ENCODE measurements around the gene TTC9C. TPM values are rescaled to one million over a fixed set of nuclear protein-coding genes. Genes with fewer than 3 reads are reported as not detected.
A peak's percentile ranks its signal among the peaks of the same experiment; 100 is the strongest.
"Not testable (repeated sequence)": the region's sequence is repeated elsewhere in the genome, so short reads cannot be mapped to it uniquely, and the experiment has no call there.

Gene TTC9C
- total RNA-seq, 1 donor from 2014 or later, result 12.9 TPM

DNA sequence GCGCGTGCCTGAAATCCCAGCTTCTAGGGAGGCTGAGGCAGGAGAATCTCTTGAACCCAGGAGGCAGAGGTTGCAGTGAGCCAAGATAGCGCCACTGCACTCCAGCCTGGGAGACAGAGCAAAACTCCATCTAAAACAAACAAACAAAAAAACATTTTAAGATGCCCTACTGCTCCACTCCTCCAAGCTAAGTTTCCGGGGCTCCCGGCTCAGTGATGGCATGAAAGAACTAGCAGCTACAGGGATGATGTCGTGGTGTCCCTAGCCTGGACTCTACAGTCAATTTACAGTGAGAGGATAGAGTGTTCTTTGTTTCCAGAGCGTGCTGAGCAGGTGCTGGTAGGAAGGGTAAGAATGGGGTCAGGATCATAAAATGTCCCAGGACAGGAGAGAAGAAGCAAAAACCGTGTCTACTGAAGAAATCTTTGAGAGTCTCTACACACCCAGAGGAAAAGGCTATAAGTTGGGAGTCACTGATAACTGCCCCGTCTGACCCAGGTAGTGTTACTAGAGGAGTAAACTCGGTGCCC, 26.9 kb downstream of the TTC9C start:
- no peak overlapping the region for H3K4me3 ChIP-seq
- intact Hi-C loops (cut with micrococcal nuclease), result no loop called here
- no peak overlapping the region for H3K27ac ChIP-seq (replicated peaks)
- H3K4me1 ChIP-seq, result peaks cover 39% of the 10 kb centered on the region
- H3K27me3 ChIP-seq (ENCODE audit: low read depth), result no peaks in the 10 kb centered on the region
- H3K36me3 ChIP-seq, result peaks cover 14% of the 10 kb centered on the region
- DNase-seq, result no peak
- TF ChIP-seq, protein P1, sequence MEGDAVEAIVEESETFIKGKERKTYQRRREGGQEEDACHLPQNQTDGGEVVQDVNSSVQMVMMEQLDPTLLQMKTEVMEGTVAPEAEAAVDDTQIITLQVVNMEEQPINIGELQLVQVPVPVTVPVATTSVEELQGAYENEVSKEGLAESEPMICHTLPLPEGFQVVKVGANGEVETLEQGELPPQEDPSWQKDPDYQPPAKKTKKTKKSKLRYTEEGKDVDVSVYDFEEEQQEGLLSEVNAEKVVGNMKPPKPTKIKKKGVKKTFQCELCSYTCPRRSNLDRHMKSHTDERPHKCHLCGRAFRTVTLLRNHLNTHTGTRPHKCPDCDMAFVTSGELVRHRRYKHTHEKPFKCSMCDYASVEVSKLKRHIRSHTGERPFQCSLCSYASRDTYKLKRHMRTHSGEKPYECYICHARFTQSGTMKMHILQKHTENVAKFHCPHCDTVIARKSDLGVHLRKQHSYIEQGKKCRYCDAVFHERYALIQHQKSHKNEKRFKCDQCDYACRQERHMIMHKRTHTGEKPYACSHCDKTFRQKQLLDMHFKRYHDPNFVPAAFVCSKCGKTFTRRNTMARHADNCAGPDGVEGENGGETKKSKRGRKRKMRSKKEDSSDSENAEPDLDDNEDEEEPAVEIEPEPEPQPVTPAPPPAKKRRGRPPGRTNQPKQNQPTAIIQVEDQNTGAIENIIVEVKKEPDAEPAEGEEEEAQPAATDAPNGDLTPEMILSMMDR (IDR thresholded peaks at IDR 0.05; ENCODE audit: borderline replicate concordance), result no peak
- H3K9me3 ChIP-seq (replicated peaks), result no peaks in the 10 kb centered on the region

DNA sequence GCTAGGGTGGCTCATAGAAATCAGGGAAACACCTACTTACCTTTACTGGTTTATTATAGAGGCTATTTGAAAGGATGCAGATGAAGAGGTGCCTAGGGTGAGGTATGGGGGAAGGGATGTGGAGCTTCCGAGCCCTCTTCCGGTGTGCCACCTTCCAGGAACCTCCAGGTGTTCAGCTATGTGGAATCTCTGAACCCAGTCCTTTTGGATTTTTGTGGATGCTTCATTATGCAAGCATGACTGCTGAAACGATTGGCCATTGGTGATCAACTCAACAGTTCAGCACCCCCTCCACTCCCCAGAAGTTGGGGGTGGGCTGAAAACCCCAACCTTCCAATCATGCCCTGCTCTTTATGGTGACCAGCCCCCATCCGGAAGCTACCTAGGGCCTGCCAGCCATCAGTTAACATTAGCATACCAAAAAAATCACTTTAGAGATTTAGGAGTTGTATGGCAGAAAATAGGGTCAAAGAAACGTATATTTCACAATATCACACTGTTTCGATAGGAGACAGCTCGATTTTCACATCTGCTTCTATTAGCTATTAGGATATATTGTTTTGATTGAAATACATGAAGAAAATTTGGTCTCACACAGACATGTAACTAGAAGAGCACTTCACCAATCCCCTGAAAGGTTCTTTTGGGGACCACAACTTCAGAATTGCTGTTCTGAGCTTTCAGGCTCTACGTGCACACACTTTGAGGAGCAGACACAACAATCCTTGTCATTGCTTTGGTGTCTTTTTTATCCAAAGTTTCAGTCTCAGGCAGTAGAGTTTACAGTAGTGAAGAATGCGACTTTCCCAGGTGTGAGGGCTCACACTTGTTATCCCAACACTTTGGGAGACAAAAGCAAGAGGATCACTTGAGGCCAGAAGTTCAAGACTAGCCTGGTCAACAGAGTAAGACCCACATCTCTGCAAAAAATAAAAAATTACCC, 29.8 kb downstream of the TTC9C start:
- no peaks in the 10 kb centered on the region for H3K27me3 ChIP-seq (ENCODE audit: low read depth)
- TF ChIP-seq, protein P1 (IDR thresholded peaks at IDR 0.05; ENCODE audit: borderline replicate concordance), result no peak
- peaks cover under 1% of the 10 kb centered on the region for H3K36me3 ChIP-seq
- no peak for DNase-seq
- H3K27ac ChIP-seq (replicated peaks), result no peak overlapping the region
- peaks cover 28% of the 10 kb centered on the region for H3K4me1 ChIP-seq
- H3K9me3 ChIP-seq (replicated peaks), result no peaks in the 10 kb centered on the region
- no peak overlapping the region for H3K4me3 ChIP-seq
- intact Hi-C loops (cut with micrococcal nuclease), result no loop called here

DNA sequence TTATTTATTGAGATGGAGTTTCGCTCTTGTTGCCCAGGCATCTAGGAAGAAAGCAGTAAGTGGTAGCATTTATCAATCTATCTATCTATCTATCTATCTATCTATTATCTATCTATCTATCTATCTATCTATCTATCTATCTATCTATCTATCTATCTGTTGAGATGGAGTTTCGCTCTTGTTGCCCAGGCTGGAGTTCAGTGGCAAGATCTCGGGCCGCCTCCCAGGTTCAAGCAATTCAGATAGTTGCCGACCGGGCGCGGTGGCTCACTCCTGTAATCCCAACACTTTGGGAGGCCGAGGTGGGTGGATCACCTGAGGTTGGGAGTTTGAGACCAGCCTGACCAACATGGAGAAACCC, 32.6 kb downstream of the TTC9C start:
- H3K36me3 ChIP-seq, result peaks cover 11% of the 10 kb centered on the region
- H3K27me3 ChIP-seq (ENCODE audit: low read depth); DNase-seq; H3K9me3 ChIP-seq (replicated peaks); intact Hi-C loops (cut with micrococcal nuclease): not testable (repeated sequence)
- H3K4me3 ChIP-seq, result peak overlapping the region; percentile 93
- peaks cover 26% of the 10 kb centered on the region for H3K4me1 ChIP-seq
- H3K27ac ChIP-seq (replicated peaks), result peak overlapping the region; percentile 86

DNA sequence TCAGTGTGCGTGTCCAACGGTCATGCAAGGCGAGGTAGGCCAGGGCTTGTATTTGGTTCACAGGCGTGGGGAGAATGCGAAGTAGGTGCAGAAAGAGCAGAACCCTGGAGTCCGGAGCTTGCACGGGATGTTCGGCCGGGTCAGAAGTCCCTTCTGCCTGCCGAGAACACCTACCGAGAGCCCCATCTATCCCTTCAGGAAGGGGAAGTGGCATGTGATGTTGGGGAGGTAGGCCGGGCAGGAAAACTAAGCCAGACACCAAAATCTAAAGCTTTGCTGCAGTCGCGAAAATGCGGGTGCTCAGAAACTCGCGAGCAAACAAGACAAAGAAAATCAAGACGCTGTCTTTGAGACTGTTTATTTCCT, 42.5 kb downstream of the TTC9C start:
- intact Hi-C loops (cut with micrococcal nuclease), result no loop called here
- H3K27me3 ChIP-seq (ENCODE audit: low read depth), result no peaks in the 10 kb centered on the region

DNA sequence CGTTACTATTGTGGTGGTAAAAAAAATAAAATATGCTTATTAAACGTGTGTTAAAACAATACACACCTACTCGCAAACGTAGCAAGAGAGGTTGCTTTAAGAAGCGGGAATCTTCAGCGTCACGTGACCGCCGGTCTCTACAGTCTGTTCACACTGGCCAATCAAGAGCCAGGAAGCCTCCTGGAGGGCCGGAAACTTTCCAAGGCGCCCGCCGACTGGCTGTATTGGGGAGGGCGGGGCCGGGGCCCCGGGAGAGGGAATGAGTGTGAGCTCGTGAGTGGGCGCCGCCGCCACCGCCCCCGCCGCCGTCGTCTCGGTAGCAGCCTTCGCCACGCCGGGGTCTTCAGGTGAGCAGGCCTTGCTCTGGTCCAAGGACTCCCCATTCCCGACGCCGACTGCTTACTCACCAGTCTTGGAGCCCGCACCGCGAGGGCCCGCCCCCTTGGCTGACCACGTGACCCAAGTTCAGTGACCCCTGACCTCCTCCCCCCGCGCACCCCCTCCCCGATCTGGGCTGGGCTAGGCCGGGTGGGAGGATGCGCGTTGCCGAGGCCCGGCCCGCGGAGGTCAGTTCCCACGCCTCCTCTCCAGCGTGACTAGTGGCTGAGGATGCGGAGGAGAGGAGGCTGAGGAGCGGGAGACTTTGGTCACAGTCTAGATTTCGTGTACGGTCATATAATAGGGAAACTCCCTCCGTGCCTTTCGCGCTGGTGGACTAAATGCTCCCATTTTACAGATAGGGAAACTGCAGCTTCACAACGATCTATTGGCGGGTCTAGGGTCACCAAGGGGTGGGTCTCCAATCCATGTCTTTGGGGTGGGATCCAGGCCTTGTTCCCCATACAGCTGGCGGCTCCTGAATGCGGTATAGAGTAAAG, 43.1 kb downstream of the TTC9C start, which contains the start of gene TAF6L:
Gene TAF6L, plus strand, starts transcription at position 253 of the 878 bp plus-strand sequence. CDS start 4,388 bp downstream, outside the sequence.
- Histone ChIP-seq H3K9me3 (replicated peaks) (no peaks in the 10 kb centered on the region), H3K36me3 (peaks cover 22% of the 10 kb centered on the region), H3K27me3 (ENCODE audit: low read depth) (no peaks in the 10 kb centered on the region), H3K4me3 (peak within 1 kb of the TSS; percentile 73), H3K4me1 (peaks cover 29% of the 10 kb centered on the region), H3K27ac (replicated peaks) (peak within 1 kb of the TSS; percentile 93)
- intact Hi-C loops (cut with micrococcal nuclease), result no loop called here
- TF ChIP-seq, protein P1 (IDR thresholded peaks at IDR 0.05; ENCODE audit: borderline replicate concordance), result no peak
- peak; percentile 98 for DNase-seq

More for the DNA sequence above, 42.5 kb downstream of the TTC9C start:
- Histone ChIP-seq H3K27ac (replicated peaks) (peak overlapping the region; percentile 93), H3K4me1 (peaks cover 29% of the 10 kb centered on the region), H3K9me3 (replicated peaks) (no peaks in the 10 kb centered on the region), H3K4me3 (peak overlapping the region; percentile 73), H3K36me3 (peaks cover 22% of the 10 kb centered on the region)
- DNase-seq, result no peak
- TF ChIP-seq, protein P1 (IDR thresholded peaks at IDR 0.05; ENCODE audit: borderline replicate concordance), result no peak
